ENCODE results near the gene CSAD. TPM values are rescaled to one million over a fixed set of nuclear protein-coding genes. Genes with fewer than 3 reads are reported as not detected.

The CSAD gene
- total and polyA plus RNA-seq, 4 donors, result 21.7 to 48.8 (median 33.3) TPM

DNA sequence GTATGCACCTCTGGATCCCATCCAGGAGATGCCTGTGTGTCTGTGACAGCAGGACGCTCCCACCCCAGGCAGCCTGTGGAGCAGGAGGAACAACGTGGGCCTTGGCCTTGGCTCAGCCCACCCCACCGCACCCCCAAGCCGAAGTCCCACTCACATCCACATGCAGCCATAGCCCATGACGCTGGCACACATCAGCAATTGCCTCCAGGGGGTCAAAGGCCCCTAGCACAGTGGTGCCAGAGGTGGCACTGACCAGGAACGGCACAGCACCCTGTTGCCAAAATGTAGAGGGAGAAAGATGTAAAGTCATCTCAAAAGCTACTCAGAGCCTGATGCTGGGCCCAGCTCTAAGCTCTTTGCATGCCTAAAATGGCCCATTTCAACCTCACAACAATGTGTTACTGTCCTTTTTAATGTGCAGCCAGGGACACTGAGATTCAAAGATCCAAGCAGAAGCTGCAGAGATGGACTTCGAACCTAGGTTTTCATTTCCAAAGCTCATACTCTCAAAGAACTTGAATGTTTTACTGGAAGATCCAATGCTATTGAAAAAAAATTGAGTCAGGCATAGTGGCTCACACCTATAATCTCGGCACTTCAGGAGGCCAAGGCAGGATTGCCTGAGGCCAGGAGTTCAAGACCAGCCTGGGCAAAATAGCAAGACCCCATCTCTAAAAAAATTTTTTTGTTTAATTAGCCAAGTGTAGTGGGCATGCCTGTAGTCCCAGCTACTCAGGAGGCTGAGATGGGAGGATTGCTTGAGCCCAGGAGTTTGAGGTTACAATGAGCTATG lies 19.4 kb downstream of the CSAD start:
- 95 to 97% methylated on average over 8 of the region's 8 CpGs for WGBS, 2 donors
- DNase-seq (no peak), ATAC-seq (ENCODE audit: insufficient read depth, low FRiP score) (no peak)
- H3K9me3 ChIP-seq (ENCODE audit: control insufficient read depth in 4 of 4, insufficient read depth in 3 of 4, low read length in 3 of 4), result peaks cover 0 to 3% (median 0%) of the 10 kb centered on the region in 4 donors
- no peak overlapping the region for H3K4me3 ChIP-seq
- no peaks in the 10 kb centered on the region for H3K27me3 ChIP-seq (ENCODE audit: control insufficient read depth in 3 of 3, insufficient read depth in 3 of 3, low read length in 2 of 3)
- H3K9ac ChIP-seq (ENCODE audit: insufficient read depth in 1 of 2, low read length in 2 of 2), result no peak overlapping the region
- H3K36me3 ChIP-seq (ENCODE audit: control insufficient read depth in 4 of 4, insufficient read depth in 4 of 4, low read length in 4 of 4), result peaks cover 0 to 8% (median 3%) of the 10 kb centered on the region in 4 donors
- no peak overlapping the region for H3K27ac ChIP-seq (ENCODE audit: low read depth in 1 of 2, low read length in 1 of 2)
- no peaks in the 10 kb centered on the region for H3K4me1 ChIP-seq (ENCODE audit: control insufficient read depth in 5 of 5, insufficient read depth in 5 of 5, low read length in 5 of 5)
- TF ChIP-seq, protein P1, sequence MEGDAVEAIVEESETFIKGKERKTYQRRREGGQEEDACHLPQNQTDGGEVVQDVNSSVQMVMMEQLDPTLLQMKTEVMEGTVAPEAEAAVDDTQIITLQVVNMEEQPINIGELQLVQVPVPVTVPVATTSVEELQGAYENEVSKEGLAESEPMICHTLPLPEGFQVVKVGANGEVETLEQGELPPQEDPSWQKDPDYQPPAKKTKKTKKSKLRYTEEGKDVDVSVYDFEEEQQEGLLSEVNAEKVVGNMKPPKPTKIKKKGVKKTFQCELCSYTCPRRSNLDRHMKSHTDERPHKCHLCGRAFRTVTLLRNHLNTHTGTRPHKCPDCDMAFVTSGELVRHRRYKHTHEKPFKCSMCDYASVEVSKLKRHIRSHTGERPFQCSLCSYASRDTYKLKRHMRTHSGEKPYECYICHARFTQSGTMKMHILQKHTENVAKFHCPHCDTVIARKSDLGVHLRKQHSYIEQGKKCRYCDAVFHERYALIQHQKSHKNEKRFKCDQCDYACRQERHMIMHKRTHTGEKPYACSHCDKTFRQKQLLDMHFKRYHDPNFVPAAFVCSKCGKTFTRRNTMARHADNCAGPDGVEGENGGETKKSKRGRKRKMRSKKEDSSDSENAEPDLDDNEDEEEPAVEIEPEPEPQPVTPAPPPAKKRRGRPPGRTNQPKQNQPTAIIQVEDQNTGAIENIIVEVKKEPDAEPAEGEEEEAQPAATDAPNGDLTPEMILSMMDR (IDR thresholded peaks at IDR 0.05; ENCODE audit: control extremely low read depth, extremely low read depth), result no peak

DNA sequence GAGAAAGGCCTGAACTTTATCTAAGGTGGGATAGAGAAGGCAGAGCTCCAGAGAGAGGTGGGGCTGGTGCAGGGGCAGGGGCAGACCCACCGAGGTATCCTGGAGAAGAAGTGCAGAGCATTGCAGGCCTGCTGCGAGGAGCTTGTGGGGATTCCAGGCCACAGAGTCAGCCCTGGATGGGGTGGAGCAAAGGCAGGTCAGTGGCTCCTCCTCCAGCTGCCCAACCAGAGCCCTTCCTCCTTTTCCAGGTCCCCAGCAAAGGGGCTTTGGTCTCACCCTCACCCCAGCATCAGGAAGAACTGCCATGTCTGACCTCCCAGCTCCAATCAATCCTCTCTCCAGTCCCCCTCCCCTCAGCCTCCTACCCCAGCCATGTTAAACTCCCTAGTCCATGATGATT lies 20.1 kb downstream of the CSAD start:
- WGBS, 2 donors, result 83 to 100% methylated on average over 2 of the region's 2 CpGs
- H3K4me1 ChIP-seq (ENCODE audit: control insufficient read depth in 5 of 5, insufficient read depth in 5 of 5, low read length in 5 of 5), result no peaks in the 10 kb centered on the region
- peaks cover 0 to 8% (median 3%) of the 10 kb centered on the region in 4 donors for H3K36me3 ChIP-seq (ENCODE audit: control insufficient read depth in 4 of 4, insufficient read depth in 4 of 4, low read length in 4 of 4)
- H3K4me3 ChIP-seq, result no peak overlapping the region
- no peak overlapping the region for H3K9ac ChIP-seq (ENCODE audit: insufficient read depth in 1 of 2, low read length in 2 of 2)
- H3K27me3 ChIP-seq (ENCODE audit: control insufficient read depth in 3 of 3, insufficient read depth in 3 of 3, low read length in 2 of 3), result no peaks in the 10 kb centered on the region
- ATAC-seq (ENCODE audit: insufficient read depth, low FRiP score) (no peak), DNase-seq (no peak)
- peaks cover 0 to 3% (median 0%) of the 10 kb centered on the region in 4 donors for H3K9me3 ChIP-seq (ENCODE audit: control insufficient read depth in 4 of 4, insufficient read depth in 3 of 4, low read length in 3 of 4)
- TF ChIP-seq, protein P1 (IDR thresholded peaks at IDR 0.05; ENCODE audit: control extremely low read depth, extremely low read depth), result no peak
- no peak overlapping the region for H3K27ac ChIP-seq (ENCODE audit: low read depth in 1 of 2, low read length in 1 of 2)

DNA sequence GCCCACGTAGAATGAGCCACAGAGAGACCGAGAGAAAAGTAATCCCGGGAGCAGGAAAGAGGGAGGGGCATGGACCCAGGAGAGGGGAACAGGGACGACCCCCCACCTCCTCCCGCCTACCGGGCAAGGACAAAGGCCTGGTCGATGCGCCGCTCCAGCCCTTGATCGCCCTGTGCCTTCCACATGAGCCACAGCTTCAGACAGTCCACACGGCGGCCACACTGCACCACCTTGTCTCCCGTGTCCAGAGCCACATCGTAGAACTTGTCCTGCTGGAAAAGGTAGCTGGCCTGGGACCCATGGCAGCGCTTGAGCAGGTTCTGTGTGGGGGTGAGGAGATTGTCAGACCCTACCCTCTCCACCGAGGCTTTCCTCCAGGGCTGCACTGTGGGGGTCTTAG lies 20.7 kb downstream of the CSAD start:
- Histone ChIP-seq H3K27ac (ENCODE audit: low read depth in 1 of 2, low read length in 1 of 2) (no peak overlapping the region), H3K36me3 (ENCODE audit: control insufficient read depth in 4 of 4, insufficient read depth in 4 of 4, low read length in 4 of 4) (peaks cover 0 to 8% (median 3%) of the 10 kb centered on the region in 4 donors), H3K9me3 (ENCODE audit: control insufficient read depth in 4 of 4, insufficient read depth in 3 of 4, low read length in 3 of 4) (peaks cover 0 to 3% (median 0%) of the 10 kb centered on the region in 4 donors), H3K9ac (ENCODE audit: insufficient read depth in 1 of 2, low read length in 2 of 2) (no peak overlapping the region), H3K27me3 (ENCODE audit: control insufficient read depth in 3 of 3, insufficient read depth in 3 of 3, low read length in 2 of 3) (no peaks in the 10 kb centered on the region), H3K4me1 (ENCODE audit: control insufficient read depth in 5 of 5, insufficient read depth in 5 of 5, low read length in 5 of 5) (no peaks in the 10 kb centered on the region), H3K4me3 (no peak overlapping the region)
- ATAC-seq (ENCODE audit: insufficient read depth, low FRiP score) (no peak), DNase-seq (no peak)
- TF ChIP-seq, protein P1 (IDR thresholded peaks at IDR 0.05; ENCODE audit: control extremely low read depth, extremely low read depth), result no peak
- WGBS, 2 donors, result 87 to 90% methylated on average over 16 of the region's 16 CpGs

Measured in lung (tissue), 12 donors.